ENCODE data around the gene CIPC. TPM values are rescaled to one million over a fixed set of nuclear protein-coding genes. Genes with fewer than 3 reads are reported as not detected.

Gene CIPC
- total RNA-seq, 2 experiments from 2014 or later: 14.4 to 15.1 TPM

GRCh38 chr14:77141214-77142004 lies 43.4 kb downstream of the CIPC start, which contains the start of gene ZDHHC22:
Gene ZDHHC22, minus strand, starts transcription at chr14:77141791. Its CDS starts 2,053 bp downstream, at chr14:77139738.
- H3K27me3 Mint-ChIP-seq: peaks cover 76% of the 10 kb centered on the region
- peaks cover 16% of the 10 kb centered on the region for H3K4me1 Mint-ChIP-seq
- CTCF ChIA-PET: interaction anchor here (0.9 to 1.6 kb wide), 2 partner anchors 13 to 312 kb away, joined by 3 to 5 read pairs; no protein-coding TSS in a partner anchor
- DNase-seq: no peak
- no peak within 1 kb of the TSS for H3K4me3 Mint-ChIP-seq
- H3K27ac Mint-ChIP-seq: no peak within 1 kb of the TSS
- no peaks in the 10 kb centered on the region for H3K9me3 Mint-ChIP-seq
- no peaks in the 10 kb centered on the region for H3K36me3 Mint-ChIP-seq (ENCODE audit: low read depth)
- POLR2A ChIA-PET: interaction anchor here (0.6 kb wide), 1 partner anchor 999 kb away, joined by 4 read pairs; no protein-coding TSS in a partner anchor

GRCh38 chr14:77142005-77142800 lies 44.1 kb downstream of the CIPC start:
- ChIA-PET POLR2A (no interaction called here), CTCF (interaction anchor here (0.6 to 1.6 kb wide), 4 partner anchors 12 to 763 kb away, joined by 3 to 5 read pairs (median 3); no protein-coding TSS in a partner anchor)
- Mint-ChIP-seq H3K27me3 (peaks cover 80% of the 10 kb centered on the region), H3K4me3 (no peak overlapping the region), H3K4me1 (peaks cover 16% of the 10 kb centered on the region), H3K27ac (no peak overlapping the region), H3K36me3 (ENCODE audit: low read depth) (no peaks in the 10 kb centered on the region), H3K9me3 (no peaks in the 10 kb centered on the region)
- DNase-seq: no peak

GRCh38 chr14:77143071-77143470 lies 45.0 kb downstream of the CIPC start:
- Mint-ChIP-seq H3K9me3 (no peaks in the 10 kb centered on the region), H3K4me3 (no peak overlapping the region), H3K36me3 (ENCODE audit: low read depth) (no peaks in the 10 kb centered on the region), H3K27me3 (peaks cover 77% of the 10 kb centered on the region), H3K4me1 (peaks cover 16% of the 10 kb centered on the region), H3K27ac (no peak overlapping the region)
- no peak for DNase-seq
- CTCF ChIA-PET: interaction anchor here (0.6 to 0.9 kb wide), 3 partner anchors 52 to 762 kb away, joined by 3 read pairs; no protein-coding TSS in a partner anchor
- POLR2A ChIA-PET: no interaction called here

- POLR2A ChIA-PET: no interaction called here
- H3K4me3 Mint-ChIP-seq: no peak overlapping the region
Measured at GRCh38 chr14:77144412-77145115, 46.5 kb downstream of the CIPC start.

GRCh38 chr14:77145975-77146740 lies 48.1 kb downstream of the CIPC start:
- no peak overlapping the region for H3K4me3 Mint-ChIP-seq
- CTCF ChIA-PET: interaction anchor here (0.7 to 1.5 kb wide), 4 partner anchors 10 to 169 kb away, joined by 3 to 4 read pairs (median 3); no protein-coding TSS in a partner anchor
- H3K27ac Mint-ChIP-seq: no peak overlapping the region
- H3K4me1 Mint-ChIP-seq: peaks cover 3% of the 10 kb centered on the region
- no peaks in the 10 kb centered on the region for H3K36me3 Mint-ChIP-seq (ENCODE audit: low read depth)
- no peaks in the 10 kb centered on the region for H3K9me3 Mint-ChIP-seq
- no peak for DNase-seq
- POLR2A ChIA-PET: no interaction called here
- peaks cover 61% of the 10 kb centered on the region for H3K27me3 Mint-ChIP-seq

More at GRCh38 chr14:77144412-77145115, 46.5 kb downstream of the CIPC start:
- no peaks in the 10 kb centered on the region for H3K9me3 Mint-ChIP-seq
- no peak overlapping the region for H3K27ac Mint-ChIP-seq
- peaks cover 70% of the 10 kb centered on the region for H3K27me3 Mint-ChIP-seq
- CTCF ChIA-PET: no interaction called here
- no peak for DNase-seq
- no peaks in the 10 kb centered on the region for H3K36me3 Mint-ChIP-seq (ENCODE audit: low read depth)
- H3K4me1 Mint-ChIP-seq: peaks cover 11% of the 10 kb centered on the region

- CTCF ChIA-PET: interaction anchor here (1.3 kb wide), 2 partner anchors 35 to 167 kb away, joined by 3 to 4 read pairs; no protein-coding TSS in a partner anchor
- POLR2A ChIA-PET: no interaction called here
- Mint-ChIP-seq H3K27me3 (peaks cover 44% of the 10 kb centered on the region), H3K4me3 (no peak overlapping the region), H3K9me3 (no peaks in the 10 kb centered on the region), H3K36me3 (ENCODE audit: low read depth) (no peaks in the 10 kb centered on the region), H3K4me1 (no peaks in the 10 kb centered on the region), H3K27ac (no peak overlapping the region)
- no peak for DNase-seq
Measured at GRCh38 chr14:77148510-77149231, 50.6 kb downstream of the CIPC start.

GRCh38 chr14:77151245-77151644 lies 53.2 kb downstream of the CIPC start:
- Mint-ChIP-seq H3K4me3 (no peak overlapping the region), H3K4me1 (no peaks in the 10 kb centered on the region), H3K9me3 (no peaks in the 10 kb centered on the region), H3K36me3 (ENCODE audit: low read depth) (no peaks in the 10 kb centered on the region), H3K27me3 (peaks cover 33% of the 10 kb centered on the region), H3K27ac (no peak overlapping the region)
- no peak for DNase-seq
- ChIA-PET POLR2A (no interaction called here), CTCF (interaction anchor here (0.6 to 1.8 kb wide), 6 partner anchors 21 to 276 kb away, joined by 3 to 6 read pairs (median 4); no protein-coding TSS in a partner anchor)

- H3K36me3 Mint-ChIP-seq (ENCODE audit: low read depth): no peaks in the 10 kb centered on the region
- DNase-seq: no peak
- H3K4me3 Mint-ChIP-seq: no peak overlapping the region
- no peaks in the 10 kb centered on the region for H3K9me3 Mint-ChIP-seq
- no peaks in the 10 kb centered on the region for H3K4me1 Mint-ChIP-seq
- POLR2A ChIA-PET: no interaction called here
- H3K27me3 Mint-ChIP-seq: peaks cover 25% of the 10 kb centered on the region
- CTCF ChIA-PET: interaction anchor here (0.6 to 1.8 kb wide), 7 partner anchors 10 to 276 kb away, joined by 3 to 6 read pairs (median 4); no protein-coding TSS in a partner anchor
- no peak overlapping the region for H3K27ac Mint-ChIP-seq
Measured at GRCh38 chr14:77151918-77152588, 54.0 kb downstream of the CIPC start.

- Mint-ChIP-seq H3K4me3 (no peak overlapping the region), H3K9me3 (no peaks in the 10 kb centered on the region), H3K36me3 (ENCODE audit: low read depth) (no peaks in the 10 kb centered on the region), H3K4me1 (no peaks in the 10 kb centered on the region), H3K27ac (no peak overlapping the region), H3K27me3 (peaks cover 26% of the 10 kb centered on the region)
- ChIA-PET POLR2A (interaction anchor here (0.9 kb wide), 1 partner anchor 20 kb away, joined by 5 read pairs; no protein-coding TSS in a partner anchor), CTCF (interaction anchor here (0.9 to 1.9 kb wide), 3 partner anchors 8 to 162 kb away, joined by 4 to 5 read pairs (median 4); partner anchors contain the start of gene ZDHHC22)
- no peak for DNase-seq
Measured at GRCh38 chr14:77153802-77154201, 55.7 kb downstream of the CIPC start.

- Mint-ChIP-seq H3K36me3 (ENCODE audit: low read depth) (no peaks in the 10 kb centered on the region), H3K27me3 (peaks cover 27% of the 10 kb centered on the region), H3K27ac (no peak overlapping the region), H3K4me3 (no peak overlapping the region), H3K9me3 (no peaks in the 10 kb centered on the region), H3K4me1 (no peaks in the 10 kb centered on the region)
- ChIA-PET CTCF (interaction anchor here (1.9 kb wide), 1 partner anchor 12 kb away, joined by 5 read pairs; the partner anchor contains the start of gene ZDHHC22), POLR2A (no interaction called here)
- DNase-seq: no peak
Measured at GRCh38 chr14:77154421-77154820, 56.4 kb downstream of the CIPC start.

GRCh38 chr14:77155083-77155482 lies 57.0 kb downstream of the CIPC start:
- Mint-ChIP-seq H3K9me3 (no peaks in the 10 kb centered on the region), H3K36me3 (ENCODE audit: low read depth) (no peaks in the 10 kb centered on the region), H3K4me1 (no peaks in the 10 kb centered on the region)

More at GRCh38 chr14:77155083-77155482, 57.0 kb downstream of the CIPC start:
- Mint-ChIP-seq H3K4me3 (no peak overlapping the region), H3K27me3 (peaks cover 25% of the 10 kb centered on the region), H3K27ac (no peak overlapping the region)
- ChIA-PET POLR2A (no interaction called here), CTCF (interaction anchor here (1.9 kb wide), 1 partner anchor 13 kb away, joined by 5 read pairs; the partner anchor contains the start of gene ZDHHC22)
- DNase-seq: no peak
